ENCODE results near the gene OR7A5. TPM values are rescaled to one million over a fixed set of nuclear protein-coding genes. Genes with fewer than 3 reads are reported as not detected.
A peak's percentile ranks its signal among the peaks of the same experiment; 100 is the strongest.

OR7A5 gene
- total and polyA plus RNA-seq, 2 experiments from 2014 or later: not detected

DNA sequence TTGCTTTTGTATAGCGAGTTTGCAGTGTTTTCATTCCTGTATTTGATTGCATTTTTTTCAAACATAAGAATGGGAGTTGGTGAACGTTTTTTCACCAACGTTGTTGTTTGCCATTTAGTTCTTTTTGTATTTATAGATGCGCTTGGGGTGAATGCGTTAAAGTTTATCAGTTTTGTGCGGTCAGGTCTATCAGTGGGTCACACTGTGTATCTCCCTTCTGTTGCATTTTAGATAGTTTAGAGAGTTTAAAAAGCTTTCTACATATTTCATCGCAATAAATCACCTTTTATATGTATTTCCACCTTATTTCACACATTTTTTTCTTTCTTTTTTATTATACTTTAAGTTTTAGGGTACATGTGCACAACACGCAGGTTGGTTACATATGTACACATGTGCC lies 16.4 kb downstream of the OR7A5 start:
- Histone ChIP-seq H3K27ac (no peak overlapping the region), H3K4me1 (ENCODE audit: low read depth) (no peaks in the 10 kb centered on the region), H3K36me3 (no peaks in the 10 kb centered on the region), H3K27me3 (no peaks in the 10 kb centered on the region), H3K9me3 (ENCODE audit: low read depth) (no peaks in the 10 kb centered on the region), H3K4me3 (no peak overlapping the region)
- TF ChIP-seq, protein P1, sequence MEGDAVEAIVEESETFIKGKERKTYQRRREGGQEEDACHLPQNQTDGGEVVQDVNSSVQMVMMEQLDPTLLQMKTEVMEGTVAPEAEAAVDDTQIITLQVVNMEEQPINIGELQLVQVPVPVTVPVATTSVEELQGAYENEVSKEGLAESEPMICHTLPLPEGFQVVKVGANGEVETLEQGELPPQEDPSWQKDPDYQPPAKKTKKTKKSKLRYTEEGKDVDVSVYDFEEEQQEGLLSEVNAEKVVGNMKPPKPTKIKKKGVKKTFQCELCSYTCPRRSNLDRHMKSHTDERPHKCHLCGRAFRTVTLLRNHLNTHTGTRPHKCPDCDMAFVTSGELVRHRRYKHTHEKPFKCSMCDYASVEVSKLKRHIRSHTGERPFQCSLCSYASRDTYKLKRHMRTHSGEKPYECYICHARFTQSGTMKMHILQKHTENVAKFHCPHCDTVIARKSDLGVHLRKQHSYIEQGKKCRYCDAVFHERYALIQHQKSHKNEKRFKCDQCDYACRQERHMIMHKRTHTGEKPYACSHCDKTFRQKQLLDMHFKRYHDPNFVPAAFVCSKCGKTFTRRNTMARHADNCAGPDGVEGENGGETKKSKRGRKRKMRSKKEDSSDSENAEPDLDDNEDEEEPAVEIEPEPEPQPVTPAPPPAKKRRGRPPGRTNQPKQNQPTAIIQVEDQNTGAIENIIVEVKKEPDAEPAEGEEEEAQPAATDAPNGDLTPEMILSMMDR (IDR thresholded peaks at IDR 0.05; ENCODE audit: low read depth, low read length): no peak
- no peak for DNase-seq (ENCODE audit: low read depth in 1 of 2, low spot score in 1 of 2)

DNA sequence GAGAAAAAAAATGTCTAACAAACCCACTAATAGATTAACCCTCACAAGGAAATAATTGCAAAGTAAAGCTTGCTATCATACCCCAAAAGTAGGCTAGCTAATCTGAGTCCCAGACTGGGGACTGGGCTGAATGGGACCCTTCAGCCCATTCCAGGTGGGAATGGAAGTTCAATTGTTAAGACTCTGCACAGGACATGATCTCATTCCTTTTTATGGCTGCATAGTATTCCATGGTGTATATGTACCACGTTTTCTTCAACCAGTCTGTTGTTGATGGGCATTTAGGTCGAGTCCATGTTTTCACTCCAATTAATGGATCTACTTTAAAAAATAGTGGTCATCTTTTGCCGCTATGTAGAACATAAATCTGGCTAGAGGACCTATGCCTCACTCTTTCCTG lies 17.9 kb downstream of the OR7A5 start:
- H3K27ac ChIP-seq: no peak overlapping the region
- no peaks in the 10 kb centered on the region for H3K4me1 ChIP-seq (ENCODE audit: low read depth)
- no peaks in the 10 kb centered on the region for H3K9me3 ChIP-seq (ENCODE audit: low read depth)
- TF ChIP-seq, protein P1 (IDR thresholded peaks at IDR 0.05; ENCODE audit: low read depth, low read length): no peak
- no peaks in the 10 kb centered on the region for H3K36me3 ChIP-seq
- no peaks in the 10 kb centered on the region for H3K27me3 ChIP-seq
- no peak for DNase-seq (ENCODE audit: low read depth in 1 of 2, low spot score in 1 of 2)
- H3K4me3 ChIP-seq: no peak overlapping the region

DNA sequence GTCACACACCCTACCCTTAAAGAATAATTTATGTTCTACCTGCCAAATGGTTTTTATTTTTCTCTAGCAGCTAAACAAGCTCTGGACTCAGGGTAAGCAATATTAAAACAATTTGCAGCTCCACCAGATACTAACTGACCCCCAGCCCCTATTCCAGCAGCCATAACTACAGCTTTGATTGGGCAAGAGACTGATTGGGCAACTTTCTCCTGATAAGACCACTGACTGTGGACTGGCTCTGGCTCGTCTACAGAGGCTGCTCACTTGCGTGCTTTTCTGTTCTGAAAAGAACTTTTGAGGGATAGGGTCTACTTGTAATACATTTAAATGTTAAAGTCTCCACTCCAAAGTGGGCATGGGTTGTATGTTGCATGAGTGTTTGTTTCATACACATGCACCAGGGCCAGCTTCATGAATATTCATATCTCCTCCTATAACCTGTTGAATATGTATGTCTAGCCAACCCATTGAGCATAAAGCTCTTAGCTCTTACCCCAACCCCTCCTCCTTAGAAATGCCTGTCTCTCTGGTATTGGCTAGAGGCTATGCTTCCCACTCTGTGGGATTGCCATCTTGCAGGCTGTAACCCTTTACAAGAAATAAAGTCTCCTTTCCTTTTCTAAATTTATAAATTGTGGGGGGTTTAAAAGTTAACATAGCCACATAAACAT lies 19.9 kb downstream of the OR7A5 start:
- Histone ChIP-seq H3K27me3 (no peaks in the 10 kb centered on the region), H3K27ac (no peak overlapping the region), H3K4me3 (no peak overlapping the region), H3K4me1 (ENCODE audit: low read depth) (no peaks in the 10 kb centered on the region), H3K36me3 (no peaks in the 10 kb centered on the region), H3K9me3 (ENCODE audit: low read depth) (no peaks in the 10 kb centered on the region)
- TF ChIP-seq, protein P1 (IDR thresholded peaks at IDR 0.05; ENCODE audit: low read depth, low read length): no peak
- DNase-seq (ENCODE audit: low read depth in 1 of 2, low spot score in 1 of 2): peak in 1 of 2 donors; percentile 29

DNA sequence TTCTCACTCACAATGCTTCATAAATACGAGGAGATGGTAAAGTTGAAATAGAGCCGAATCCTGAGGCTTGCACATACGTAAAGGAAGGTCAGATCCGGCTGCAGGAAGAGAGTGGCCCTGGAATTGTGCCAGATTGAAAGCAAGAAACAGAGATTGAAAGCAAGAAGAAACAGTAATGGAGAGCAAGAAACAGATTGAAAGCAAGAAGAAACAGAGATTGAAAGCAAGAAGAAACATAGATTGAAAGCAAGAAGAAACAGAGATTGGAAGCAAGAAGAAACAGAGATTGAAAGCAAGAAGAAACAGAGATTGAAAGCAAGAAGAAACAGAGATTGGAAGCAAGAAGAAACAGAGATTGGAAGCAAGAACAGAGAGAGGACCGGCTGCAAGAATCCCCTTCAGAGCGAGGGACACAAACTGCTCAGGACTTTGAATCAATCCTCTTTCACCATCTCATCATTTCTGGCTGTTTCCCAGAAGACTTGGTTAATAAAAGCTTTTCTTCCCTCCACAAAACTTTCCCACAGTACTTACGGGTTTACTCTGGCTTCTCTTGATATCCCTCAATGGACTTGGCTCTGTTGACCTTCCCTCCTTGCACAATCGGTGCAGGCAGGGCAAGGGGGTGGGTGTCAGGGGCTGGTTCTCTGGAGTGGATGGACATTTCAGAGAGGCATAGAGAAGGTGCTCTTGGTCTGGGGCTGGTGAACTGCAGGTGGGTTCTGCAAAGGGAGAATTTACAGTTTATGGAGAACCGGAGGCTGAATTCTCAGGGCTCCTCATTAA lies 25.5 kb downstream of the OR7A5 start:
- Histone ChIP-seq H3K9me3 (ENCODE audit: low read depth) (peaks cover 4% of the 10 kb centered on the region), H3K27me3 (no peaks in the 10 kb centered on the region), H3K36me3 (no peaks in the 10 kb centered on the region), H3K27ac (no peak overlapping the region), H3K4me3 (no peak overlapping the region), H3K4me1 (ENCODE audit: low read depth) (no peaks in the 10 kb centered on the region)
- TF ChIP-seq, protein P1 (IDR thresholded peaks at IDR 0.05; ENCODE audit: low read depth, low read length): no peak
- DNase-seq (ENCODE audit: low read depth in 1 of 2, low spot score in 1 of 2): no peak

DNA sequence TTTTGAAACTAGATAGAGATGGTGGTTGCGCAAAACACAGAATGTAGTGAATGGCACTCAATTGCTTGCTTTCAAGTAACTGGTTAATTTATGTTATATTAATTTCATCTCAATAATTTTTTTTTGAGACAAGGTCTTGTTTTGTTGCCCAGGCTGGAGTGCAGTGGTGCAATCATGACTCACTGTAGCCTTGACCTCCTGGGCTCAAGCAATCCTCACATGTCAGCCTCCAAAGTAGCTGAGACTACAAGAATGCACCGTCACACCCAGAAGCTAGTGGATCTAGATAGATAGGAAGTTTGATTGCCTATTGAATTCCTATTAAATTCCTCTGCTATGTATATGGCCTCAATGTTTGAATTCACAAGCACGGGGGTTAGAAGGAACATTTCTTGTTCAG lies 30.2 kb downstream of the OR7A5 start:
- Histone ChIP-seq H3K4me3 (no peak overlapping the region), H3K9me3 (ENCODE audit: low read depth) (peaks cover 4% of the 10 kb centered on the region), H3K4me1 (ENCODE audit: low read depth) (no peaks in the 10 kb centered on the region), H3K36me3 (no peaks in the 10 kb centered on the region), H3K27ac (no peak overlapping the region), H3K27me3 (no peaks in the 10 kb centered on the region)
- no peak for DNase-seq (ENCODE audit: low read depth in 1 of 2, low spot score in 1 of 2)
- TF ChIP-seq, protein P1 (IDR thresholded peaks at IDR 0.05; ENCODE audit: low read depth, low read length): no peak
